HepG2 (cell line): ENCODE measurements around the gene PRPSAP1. TPM values are rescaled to one million over a fixed set of nuclear protein-coding genes. Genes with fewer than 3 reads are reported as not detected.

Source experiments
- ATAC-seq: fragments of 200-7000 bp; cut with Tn5 transposase; 3 replicates; pipeline ENCODE4 v1.9.1; 2020; ENCODE audit warnings: mild to moderate bottlenecking, moderate library complexity
- BruUV-seq: library from RNA; stranded (reverse); fragments of 400-500 nt; replicated peaks from 2 replicates; lab custom pipeline; 2021; lab: Mats Ljungman, UMichigan
- CTCF ChIA-PET: fragments of 300-600 bp; formaldehyde crosslinking; extraction: SDS; loops from one replicate; lab custom pipeline; 2021; ENCODE audit warnings: low total read pairs, inconsistent platforms, low intra/inter-chr PET ratio; lab: Yijun Ruan, JAX
- POLR2A ChIA-PET: fragments of 350-600 bp; sonication (Branson Sonifier 250); formaldehyde crosslinking; loops from one replicate; lab custom pipeline; 2020; ENCODE audit warnings: antibody characterized with exemption, inconsistent platforms; lab: Yijun Ruan, JAX
- DNase-seq: peaks from one replicate; pipeline ENCODE4 v3.0.0-alpha.2; 2015; ENCODE audit warnings: low spot score
- FAIRE-seq: peaks from 3 replicates; lab custom pipeline; 2011; peaks lifted over from hg19 to GRCh38; lab: Jason Lieb, UNC
- H2AFZ ChIP-seq: one replicate; pipeline ENCODE4 v1.6.1; 2011; ENCODE audit warnings: low read length, inconsistent platforms
- H3K27ac ChIP-seq: fragments of 300-600 bp; 3 replicates; pipeline ENCODE4 v1.8.0; 2011; ENCODE audit warnings: mixed run types, mild to moderate bottlenecking, mixed read lengths, low read length, inconsistent platforms; ENCODE audit not compliant: insufficient read depth; ENCODE audit errors: extremely low read length
- H3K27me3 ChIP-seq, 2 experiments: fragments of 200-600 bp in 1 of 2; 2 replicates in 1 of 2; 3 replicates in 1 of 2; pipeline versions ENCODE4 v1.6.0 to v1.8.0; 2011; ENCODE audit warnings: low read length in 2 of 2, mild to moderate bottlenecking in 2 of 2, moderate library complexity in 2 of 2, inconsistent platforms in 1 of 2; ENCODE audit not compliant: insufficient read depth in 2 of 2, control insufficient read depth in 1 of 2
- H3K36me3 ChIP-seq, 2 experiments: fragments of 200-600 bp in 1 of 2; replicated peaks in 1 of 2; 2 replicates in 1 of 2; 3 replicates in 1 of 2; pipeline versions ENCODE4 v1.5.1 to v1.8.0; 2011; ENCODE audit warnings: low read length in 2 of 2, inconsistent platforms in 1 of 2; ENCODE audit not compliant: insufficient read depth in 2 of 2, control insufficient read depth in 1 of 2
- H3K4me1 ChIP-seq: 2 replicates; pipeline ENCODE4 v1.5.1; 2012; ENCODE audit warnings: low read length, inconsistent platforms; ENCODE audit not compliant: insufficient read depth
- H3K4me2 ChIP-seq: 2 replicates; pipeline ENCODE4 v1.6.0; 2011; ENCODE audit warnings: low read depth, low read length, inconsistent platforms
- H3K4me3 ChIP-seq, 3 experiments: fragments of 200-600 bp in 1 of 3; sonication (generic), shearing (Covaris generic) in 1 of 3; replicated peaks in 1 of 3; 2 replicates each; pipeline ENCODE4 v1.5.1; 2011 to 2016; ENCODE audit warnings: low read length in 3 of 3, inconsistent platforms in 2 of 3, low read depth in 2 of 3, mild to moderate bottlenecking in 2 of 3, control low read depth in 1 of 3, mixed read lengths in 1 of 3; ENCODE audit not compliant: insufficient read depth in 1 of 3
- H3K79me2 ChIP-seq: one replicate; pipeline ENCODE4 v1.6.1; 2011; ENCODE audit warnings: low read length, inconsistent platforms; ENCODE audit not compliant: insufficient read depth
- H3K9ac ChIP-seq: 2 replicates; pipeline ENCODE4 v1.6.0; 2011; ENCODE audit warnings: mild to moderate bottlenecking, low read depth, low read length, inconsistent platforms; ENCODE audit not compliant: insufficient read depth
- H3K9me3 ChIP-seq: 2 replicates; pipeline ENCODE4 v1.5.1; 2012; ENCODE audit warnings: mild to moderate bottlenecking, low read length
- H4K20me1 ChIP-seq: 2 replicates; pipeline ENCODE4 v1.6.0; 2011; ENCODE audit warnings: inconsistent platforms, mild to moderate bottlenecking, low read length, moderate library complexity; ENCODE audit not compliant: insufficient read depth
- AGO2 ChIP-seq: fragments of 200-400 bp; formaldehyde crosslinking; optimal IDR thresholded peaks from 2 replicates; pipeline ENCODE3; 2017; ENCODE audit warnings: mild to moderate bottlenecking, low read depth, low read length, moderate library complexity
- ELF1 ChIP-seq: sonication (generic); formaldehyde crosslinking; IDR thresholded peaks from 2 replicates; pipeline ENCODE4 v1.4.0; 2020; ENCODE audit warnings: missing genetic modification reagents
- EP300 ChIP-seq, 3 experiments: sonication (generic) in 1 of 3; formaldehyde crosslinking in 1 of 3; IDR thresholded peaks; 2 replicates each; pipeline versions ENCODE4 v1.5.1 to v1.6.1; 2011 to 2020; ENCODE audit warnings: low read depth in 2 of 3, low read length in 2 of 3, borderline replicate concordance in 1 of 3, improper control_type of control experiment in 1 of 3, mild to moderate bottlenecking in 1 of 3, missing genetic modification reagents in 1 of 3, moderate library complexity in 1 of 3
- HOXA7 ChIP-seq: sonication (generic); formaldehyde crosslinking; IDR thresholded peaks from 2 replicates; pipeline ENCODE4 v1.8.1; 2022; ENCODE audit warnings: mild to moderate bottlenecking, missing genetic modification reagents, moderate library complexity
- NR0B2 ChIP-seq: sonication (generic); formaldehyde crosslinking; IDR thresholded peaks from 2 replicates; pipeline ENCODE4 v1.4.0; 2020; ENCODE audit warnings: mild to moderate bottlenecking, missing genetic modification reagents
- PRDM15 ChIP-seq: sonication (generic); formaldehyde crosslinking; IDR thresholded peaks from 2 replicates; pipeline ENCODE4 v1.4.0; 2020; ENCODE audit warnings: missing genetic modification reagents
- WIZ ChIP-seq: sonication (generic); formaldehyde crosslinking; IDR thresholded peaks from 2 replicates; pipeline ENCODE4 v1.5.1; 2020; ENCODE audit warnings: mild to moderate bottlenecking, missing genetic modification reagents
- ZNF121 ChIP-seq: sonication (generic); formaldehyde crosslinking; IDR thresholded peaks from 2 replicates; pipeline ENCODE4 v1.5.0; 2020; ENCODE audit warnings: mild to moderate bottlenecking, missing genetic modification reagents
- ZNF160 ChIP-seq: sonication (generic); formaldehyde crosslinking; IDR thresholded peaks from 2 replicates; pipeline ENCODE4 v1.8.0; 2022; ENCODE audit warnings: mild to moderate bottlenecking, inconsistent platforms, missing genetic modification reagents
- ZNF557 ChIP-seq: sonication (generic); formaldehyde crosslinking; IDR thresholded peaks from 2 replicates; pipeline ENCODE4 v1.4.0; 2020; ENCODE audit warnings: missing genetic modification reagents
- WGBS: methylation state at CpG from one replicate; pipeline ENCODE4 v1.1.6; 2017; ENCODE audit warnings: low lambda C conversion rate; 5-methylcytosine and 5-hydroxymethylcytosine counted together
- in situ Hi-C: cut with HindIII; loops from 2 replicates; pipeline ENCODE4 v1.10.0; 2017; ENCODE audit warnings: low pct_unique_long_range_greater_than_20kb; ENCODE audit not compliant: extremely low pct_ligation_motif_present
- intact Hi-C: fragments of 100-400 bp; cut with micrococcal nuclease; formaldehyde crosslinking; loops from one replicate; pipeline ENCODE4 v1.10.0; 2022; ENCODE audit not compliant: unreplicated experiment
- polyA plus RNA-seq, 8 experiments: library from polyadenylated mRNA; depleted of rRNA in 3 of 8; stranded (reverse) in 7 of 8; unstranded in 1 of 8; fragments of >200 nt; fragmentation: Illumina TruSeq in 4 of 8; extraction: Trizol in 4 of 8; gene quantifications; 2 replicates each; pipeline versions ENCODE4 v1.2.1 to v1.2.3, GENCODE V29; 2011 to 2016; ENCODE audit warnings: low read depth in 4 of 8, missing spikeins in 1 of 8, mixed read lengths in 1 of 8; ENCODE audit not compliant: insufficient read depth in 1 of 8
- total RNA-seq, 5 experiments: library from RNA; depleted of rRNA; stranded (reverse); fragments of >200 nt; fragmentation: Illumina TruSeq; extraction: Trizol; gene quantifications; 2 replicates each; pipeline ENCODE4 v1.2.3, GENCODE V29; 2016; ENCODE audit warnings: low read depth in 1 of 5
- TF ChIP-seq, protein P1 (sequence below): sonication (generic); formaldehyde crosslinking; IDR thresholded peaks from 2 replicates; pipeline ENCODE4 v1.4.0; 2020; ENCODE audit warnings: mild to moderate bottlenecking, missing genetic modification reagents

PRPSAP1 gene
- total and polyA plus RNA-seq, 2 of the 13 experiments (the other 11 are each of a cell fraction or from before 2014, with no cell fraction given) = 91.1 to 314 TPM

- TF ChIP-seq PRDM15 (CRISPR knock-in tag) (no peak), WIZ (CRISPR knock-in tag) (no peak), HOXA7 (CRISPR knock-in tag) (no peak), AGO2 (peak; percentile 70), ZNF121 (CRISPR knock-in tag) (peak; percentile 97), NR0B2 (CRISPR knock-in tag) (no peak), ZNF557 (CRISPR knock-in tag) (no peak), ELF1 (CRISPR knock-in tag) (no peak)
Observed at GRCh38 chr17:76379646-76380376, 26.1 kb upstream of the PRPSAP1 start (continued).

- POLR2A ChIA-PET = interaction anchor here (8.5 to 20.9 kb wide), 2 partner anchors 19 to 73 kb away, joined by 79 to 1379 read pairs; partner anchors contain the start of genes PRPSAP1 and QRICH2
- Histone ChIP-seq H3K9me3 (no peaks in the 10 kb centered on the region), H3K4me3 (peak overlapping the region in 1 of 3 experiments; percentile 20; a peak in 1 of 6 replicates), H3K36me3 (peaks cover 0 to 5% of the 10 kb centered on the region in 2 experiments; a peak in 2 of 5 replicates), H3K27me3 (no peaks in the 10 kb centered on the region; a peak in 1 of 5 replicates), H4K20me1 (no peaks in the 10 kb centered on the region), H3K4me2 (peak overlapping the region; percentile 99), H3K79me2 (peaks cover 60% of the 10 kb centered on the region), H2AFZ (no peak overlapping the region), H3K4me1 (peaks cover 75% of the 10 kb centered on the region), H3K27ac (peak overlapping the region; percentile 45), H3K9ac (peak overlapping the region; percentile 33)
- no peak for DNase-seq
- WGBS = 92% methylated on average over 11 of the region's 11 CpGs
- FAIRE-seq = no peak
- CTCF ChIA-PET = no interaction called here
- ATAC-seq = no peak
- in situ Hi-C loops = no loop called here
- intact Hi-C loops = no loop called here
- no TSS peak for BruUV-seq
- TF ChIP-seq, protein P1, sequence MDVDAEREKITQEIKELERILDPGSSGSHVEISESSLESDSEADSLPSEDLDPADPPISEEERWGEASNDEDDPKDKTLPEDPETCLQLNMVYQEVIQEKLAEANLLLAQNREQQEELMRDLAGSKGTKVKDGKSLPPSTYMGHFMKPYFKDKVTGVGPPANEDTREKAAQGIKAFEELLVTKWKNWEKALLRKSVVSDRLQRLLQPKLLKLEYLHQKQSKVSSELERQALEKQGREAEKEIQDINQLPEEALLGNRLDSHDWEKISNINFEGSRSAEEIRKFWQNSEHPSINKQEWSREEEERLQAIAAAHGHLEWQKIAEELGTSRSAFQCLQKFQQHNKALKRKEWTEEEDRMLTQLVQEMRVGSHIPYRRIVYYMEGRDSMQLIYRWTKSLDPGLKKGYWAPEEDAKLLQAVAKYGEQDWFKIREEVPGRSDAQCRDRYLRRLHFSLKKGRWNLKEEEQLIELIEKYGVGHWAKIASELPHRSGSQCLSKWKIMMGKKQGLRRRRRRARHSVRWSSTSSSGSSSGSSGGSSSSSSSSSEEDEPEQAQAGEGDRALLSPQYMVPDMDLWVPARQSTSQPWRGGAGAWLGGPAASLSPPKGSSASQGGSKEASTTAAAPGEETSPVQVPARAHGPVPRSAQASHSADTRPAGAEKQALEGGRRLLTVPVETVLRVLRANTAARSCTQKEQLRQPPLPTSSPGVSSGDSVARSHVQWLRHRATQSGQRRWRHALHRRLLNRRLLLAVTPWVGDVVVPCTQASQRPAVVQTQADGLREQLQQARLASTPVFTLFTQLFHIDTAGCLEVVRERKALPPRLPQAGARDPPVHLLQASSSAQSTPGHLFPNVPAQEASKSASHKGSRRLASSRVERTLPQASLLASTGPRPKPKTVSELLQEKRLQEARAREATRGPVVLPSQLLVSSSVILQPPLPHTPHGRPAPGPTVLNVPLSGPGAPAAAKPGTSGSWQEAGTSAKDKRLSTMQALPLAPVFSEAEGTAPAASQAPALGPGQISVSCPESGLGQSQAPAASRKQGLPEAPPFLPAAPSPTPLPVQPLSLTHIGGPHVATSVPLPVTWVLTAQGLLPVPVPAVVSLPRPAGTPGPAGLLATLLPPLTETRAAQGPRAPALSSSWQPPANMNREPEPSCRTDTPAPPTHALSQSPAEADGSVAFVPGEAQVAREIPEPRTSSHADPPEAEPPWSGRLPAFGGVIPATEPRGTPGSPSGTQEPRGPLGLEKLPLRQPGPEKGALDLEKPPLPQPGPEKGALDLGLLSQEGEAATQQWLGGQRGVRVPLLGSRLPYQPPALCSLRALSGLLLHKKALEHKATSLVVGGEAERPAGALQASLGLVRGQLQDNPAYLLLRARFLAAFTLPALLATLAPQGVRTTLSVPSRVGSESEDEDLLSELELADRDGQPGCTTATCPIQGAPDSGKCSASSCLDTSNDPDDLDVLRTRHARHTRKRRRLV = 0 out of 2 replicates have a peak, but pooled peaks have one; percentile 46
- TF ChIP-seq ZNF160 (CRISPR knock-in tag) (no peak), EP300 (IDR thresholded peaks at IDR 0.05; ENCODE audit: low read depth in 2 of 2, low read length in 2 of 2) (no peak), EP300 (CRISPR knock-in tag; IDR thresholded peaks at IDR 0.05; ENCODE audit: borderline replicate concordance) (no peak)
Observed at GRCh38 chr17:76379275-76379641, 25.5 kb upstream of the PRPSAP1 start.
